LoVo (cell line): ENCODE measurements around the gene LIPC.

ENCODE experiments used
- DNase-seq: peaks from one replicate; pipeline ENCODE4 v3.0.0-alpha.2; 2016; ENCODE audit warnings: low spot score

Gene LIPC

DNA sequence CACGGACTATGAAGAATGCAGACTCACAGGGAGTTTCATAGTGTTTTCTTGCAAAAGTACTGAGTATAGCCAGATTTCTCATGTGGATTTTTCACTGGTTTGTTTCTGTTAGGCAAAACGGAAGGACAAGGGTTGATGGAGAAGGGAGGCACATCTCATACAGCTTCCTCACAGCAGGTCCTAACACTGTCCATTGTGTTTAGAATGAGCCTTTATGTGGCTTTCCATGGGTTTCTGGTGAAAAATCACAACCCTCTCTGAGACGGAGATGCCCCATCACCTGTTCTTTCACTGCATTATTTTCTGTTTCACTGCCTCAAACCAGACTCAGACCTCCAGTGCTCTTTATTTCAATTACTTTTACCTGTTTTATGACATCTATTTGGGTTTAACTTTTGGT lies 25.0 kb upstream of the LIPC start:
- DNase-seq, result no peak

DNA sequence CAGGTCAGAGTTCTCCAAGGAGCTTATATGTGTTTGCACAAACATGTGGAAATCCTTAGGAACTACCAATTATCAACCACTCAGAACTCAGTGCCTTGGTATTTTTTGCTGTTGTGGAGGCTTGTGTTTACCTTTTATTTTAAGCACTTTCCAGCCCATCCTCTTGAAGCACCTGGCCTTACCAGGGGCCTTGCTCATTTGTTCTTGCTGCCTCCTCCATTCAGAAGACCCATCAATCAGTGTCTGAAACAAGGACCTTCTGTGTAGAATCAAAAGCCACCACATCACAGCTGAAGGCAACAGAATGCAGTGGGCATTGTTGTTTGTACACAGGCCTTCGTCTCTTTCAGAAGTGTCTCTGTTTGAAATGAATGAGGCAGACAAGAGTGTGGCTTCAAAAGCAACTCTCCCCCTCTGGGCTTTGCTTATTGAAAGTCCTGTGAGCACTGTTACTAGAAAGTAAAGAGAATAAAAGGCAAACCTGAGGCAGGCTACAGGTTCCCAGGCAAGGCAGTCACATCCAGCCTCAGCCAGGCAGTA lies 24.5 kb upstream of the LIPC start:
- DNase-seq, result no peak

DNA sequence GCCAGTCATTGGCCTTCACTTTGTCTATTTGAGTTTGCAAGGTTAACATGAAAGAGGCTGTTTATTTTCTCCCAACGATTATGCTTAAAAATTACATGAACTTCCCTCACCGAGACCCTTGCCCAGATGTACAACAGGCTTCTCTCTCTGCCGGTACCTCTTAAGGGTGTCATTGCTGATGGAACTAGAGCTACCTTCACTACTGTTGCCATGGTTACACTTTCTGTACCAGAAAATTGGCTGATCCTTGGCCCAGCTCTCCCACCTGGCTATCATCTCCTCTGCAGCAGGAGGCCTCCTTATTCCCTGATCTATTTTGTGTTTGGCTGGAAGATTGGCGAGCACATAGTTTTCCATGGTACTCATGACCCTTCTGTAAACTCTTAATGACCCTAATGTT lies 24.0 kb upstream of the LIPC start:
- DNase-seq, result no peak

- no peak for DNase-seq
Measured at GRCh38 chr15:58409861-58410260, 21.9 kb upstream of the LIPC start.

DNA sequence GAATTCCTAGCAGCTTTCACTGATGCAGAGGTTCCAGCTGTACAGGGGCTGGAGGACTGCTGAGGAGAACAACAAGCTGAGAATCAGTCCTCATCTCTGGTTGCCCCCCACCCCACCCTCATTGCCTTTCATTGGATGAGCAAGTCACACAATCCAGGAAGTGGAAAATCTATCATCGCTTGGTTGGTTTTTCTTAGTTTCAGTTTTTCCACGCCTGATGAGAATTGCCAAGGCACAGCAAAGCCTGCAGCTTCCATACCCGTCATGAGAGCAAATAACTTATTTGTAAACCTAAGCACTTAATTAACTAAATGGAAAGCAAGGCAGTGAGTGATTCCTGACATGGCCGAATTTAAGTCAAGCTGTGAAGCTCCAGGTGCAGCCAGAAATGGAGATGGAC lies 21.4 kb upstream of the LIPC start:
- no peak for DNase-seq

DNA sequence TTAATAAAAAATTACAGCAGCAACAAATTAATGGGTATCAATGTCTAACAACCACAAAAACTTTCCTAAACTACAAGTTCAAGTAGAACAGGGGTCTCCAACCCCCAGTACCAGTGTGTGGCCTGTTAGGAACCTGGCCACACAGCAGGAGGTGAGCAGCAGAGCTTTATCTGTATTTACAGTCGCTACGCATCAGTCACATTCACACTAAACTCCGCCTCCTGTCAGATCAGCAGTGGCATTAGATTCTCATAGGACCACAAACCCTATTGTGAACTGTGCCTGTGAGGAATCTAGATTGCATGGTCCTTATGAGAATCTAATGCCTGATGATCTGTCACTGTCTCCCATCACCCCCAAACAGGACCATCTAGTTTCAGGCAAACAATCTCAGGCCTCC lies 18.5 kb upstream of the LIPC start:
- DNase-seq, result no peak

DNA sequence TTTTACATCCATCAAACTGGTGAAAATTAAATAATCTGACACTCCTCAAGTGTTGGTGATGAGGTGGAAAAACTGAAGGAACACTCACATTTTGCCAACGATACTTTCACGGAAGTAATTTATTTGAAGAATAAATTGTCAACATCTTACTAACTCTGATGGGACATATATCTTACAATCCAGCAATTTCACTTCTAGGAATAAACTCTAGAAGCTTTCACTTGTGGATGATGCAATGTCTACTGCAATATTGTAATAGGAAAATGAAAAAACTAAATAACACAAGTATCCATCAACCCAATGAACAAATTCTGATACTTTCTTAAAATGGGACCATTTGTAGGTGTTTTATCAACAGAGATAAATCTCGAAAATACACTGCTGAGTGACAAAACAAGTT lies 16.2 kb upstream of the LIPC start:
- no peak for DNase-seq

DNA sequence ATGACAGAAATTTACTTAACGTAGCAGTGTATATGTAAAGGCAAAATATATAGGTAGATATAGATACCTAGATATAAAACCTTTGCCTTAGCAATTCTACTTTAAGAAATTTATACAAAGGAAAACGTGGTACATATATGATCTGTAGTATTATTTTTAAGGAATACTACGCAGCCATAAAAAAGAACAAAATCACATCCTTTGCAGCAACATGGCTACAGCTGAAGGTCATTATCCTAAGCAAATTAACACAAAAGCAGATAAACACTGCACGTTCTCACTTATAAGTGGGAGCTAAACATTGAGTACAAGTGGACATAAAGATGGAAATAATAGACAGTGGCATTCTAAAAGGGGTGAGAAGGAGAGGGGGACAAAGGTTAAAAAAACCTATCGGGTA lies 14.8 kb upstream of the LIPC start:
- no peak for DNase-seq

DNA sequence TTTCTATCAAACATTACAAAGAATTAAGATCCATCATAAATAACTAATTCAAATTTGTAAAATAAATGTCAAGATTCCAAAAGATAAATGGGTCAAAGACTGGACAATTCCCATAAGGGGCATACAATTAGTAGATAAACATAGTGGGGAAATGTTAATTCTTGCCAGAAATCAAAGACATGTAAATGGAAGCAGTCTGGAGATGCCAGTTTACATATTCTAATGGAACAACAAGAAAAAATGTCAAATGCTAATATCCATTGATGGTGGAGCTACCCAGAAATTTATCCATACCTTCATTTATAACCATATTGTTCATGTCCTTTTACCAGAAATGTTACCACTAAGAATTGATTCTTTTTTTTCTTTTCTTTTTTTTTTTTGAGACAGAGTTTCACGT lies 13.7 kb upstream of the LIPC start:
- DNase-seq, result no peak

- DNase-seq, result no peak
Measured at GRCh38 chr15:58419803-58420524, 11.8 kb upstream of the LIPC start.

DNA sequence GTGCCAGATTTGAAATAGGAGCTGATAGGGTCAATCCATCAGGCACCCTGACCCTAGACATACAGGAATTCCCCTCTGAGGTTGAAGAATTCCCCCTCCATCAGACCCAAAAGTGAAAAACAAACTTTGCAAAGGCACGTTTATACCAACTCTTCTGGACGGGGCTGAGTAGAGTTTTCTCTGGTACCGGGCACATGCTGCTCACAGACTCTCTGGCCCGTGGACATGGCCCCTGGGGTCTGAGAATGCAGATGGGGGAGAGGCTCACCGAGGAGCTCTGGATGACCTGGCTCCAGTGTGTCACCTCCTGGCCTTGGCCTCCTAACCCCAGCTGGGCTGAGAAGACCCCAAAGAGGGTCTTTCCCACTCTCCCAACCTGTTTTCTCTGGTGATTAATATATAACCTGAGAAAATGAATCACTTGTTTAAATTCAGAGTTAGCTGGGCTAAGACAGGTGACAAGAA lies 11.2 kb upstream of the LIPC start:
- DNase-seq, result no peak

GRCh38 chr15:58423205-58423604 lies 8.6 kb upstream of the LIPC start:
- no peak for DNase-seq

DNA sequence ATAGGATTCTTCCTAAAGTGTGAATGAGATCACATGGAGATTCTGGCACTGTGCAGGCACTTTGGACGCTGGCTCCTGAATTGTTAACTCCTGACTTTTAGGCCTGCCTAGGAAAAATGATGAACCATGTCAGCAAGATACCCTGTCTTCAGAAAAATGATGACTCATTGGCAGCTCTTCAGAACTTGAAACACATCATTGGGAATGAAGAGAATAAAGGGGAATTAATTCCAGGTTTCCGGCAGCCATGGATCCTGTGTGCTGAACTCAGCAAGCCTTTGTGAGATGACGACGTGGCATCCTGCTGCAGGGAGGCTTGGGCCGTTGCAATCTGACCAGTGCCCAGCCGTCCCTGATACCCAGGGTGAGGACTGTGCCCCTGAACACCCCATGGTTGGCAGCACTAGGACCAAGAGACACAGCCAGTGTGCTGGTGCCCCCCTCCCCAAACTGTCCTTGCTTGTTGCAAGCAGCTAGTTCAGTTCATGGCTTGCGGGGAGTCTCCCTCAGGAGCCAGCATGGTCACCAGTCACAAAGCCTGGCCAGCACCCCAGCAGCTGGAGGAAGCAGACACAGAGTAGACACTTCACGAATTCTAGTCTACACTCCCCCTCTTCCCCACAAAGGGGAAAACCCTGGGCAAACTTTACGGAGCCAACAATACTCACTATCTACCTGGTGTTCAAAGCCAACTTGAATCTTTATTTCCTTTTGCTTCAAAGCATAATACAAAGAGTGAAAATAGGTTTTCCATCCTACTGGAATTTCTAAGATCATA lies 7.8 kb upstream of the LIPC start:
- DNase-seq, result no peak

DNA sequence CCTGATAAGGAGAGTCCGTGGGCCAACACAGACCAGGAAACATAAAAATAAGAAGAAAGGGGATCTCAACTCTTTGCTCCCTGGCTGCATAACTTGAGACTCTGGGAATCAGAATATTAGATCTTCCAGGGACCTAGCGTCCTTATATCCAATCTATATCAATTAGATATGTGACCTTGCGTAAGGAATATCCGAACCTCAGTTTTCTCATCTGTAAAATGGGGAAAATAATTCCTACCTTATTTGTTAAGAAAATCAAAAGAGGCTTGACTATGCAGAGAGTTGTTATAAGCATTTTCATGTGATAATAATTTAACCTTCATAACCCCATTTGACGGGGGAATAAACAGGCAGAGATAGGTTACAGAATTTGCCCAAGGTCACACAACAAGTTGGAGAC lies 7.1 kb upstream of the LIPC start:
- DNase-seq, result no peak

DNA sequence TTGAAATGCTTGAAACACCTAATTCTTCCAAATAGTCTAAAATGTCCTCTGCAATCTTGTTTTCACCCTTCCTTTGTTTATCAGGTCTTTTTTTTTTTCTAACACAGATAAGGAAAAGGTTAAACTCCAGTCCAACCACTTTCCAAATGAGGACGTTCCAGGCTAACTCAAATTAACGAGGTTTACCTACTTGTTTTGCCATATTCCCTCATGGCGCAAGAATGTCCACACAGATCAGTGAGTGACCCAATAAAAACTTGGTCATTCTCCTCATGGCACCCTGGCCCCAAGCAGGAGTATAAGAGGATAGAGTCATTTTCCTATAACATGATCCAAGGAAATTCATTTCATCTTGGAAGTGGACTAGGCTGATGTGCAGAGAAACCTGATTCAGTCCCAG lies 6.6 kb upstream of the LIPC start:
- no peak for DNase-seq

DNA sequence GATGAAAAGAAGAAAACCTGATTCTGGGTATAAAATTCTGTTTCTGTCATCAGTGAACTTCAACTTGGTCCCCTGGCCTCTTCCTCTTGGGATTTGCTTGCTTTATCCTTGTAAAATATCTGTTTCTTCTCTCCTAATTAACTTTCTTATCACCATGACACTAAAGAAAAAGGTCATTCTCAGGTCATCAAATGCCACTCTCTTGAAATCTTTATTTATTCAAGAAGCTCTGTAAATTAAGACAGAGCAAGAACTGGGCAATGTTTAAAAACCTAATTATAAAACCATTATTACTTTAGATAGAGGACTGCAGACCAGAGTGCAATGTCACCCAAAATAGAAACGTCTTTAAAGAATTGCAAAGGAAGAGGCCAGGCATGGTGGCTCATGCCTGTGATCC lies 6.0 kb upstream of the LIPC start:
- DNase-seq, result no peak

- no peak for DNase-seq
Measured at GRCh38 chr15:58426501-58426900, 5.3 kb upstream of the LIPC start.

DNA sequence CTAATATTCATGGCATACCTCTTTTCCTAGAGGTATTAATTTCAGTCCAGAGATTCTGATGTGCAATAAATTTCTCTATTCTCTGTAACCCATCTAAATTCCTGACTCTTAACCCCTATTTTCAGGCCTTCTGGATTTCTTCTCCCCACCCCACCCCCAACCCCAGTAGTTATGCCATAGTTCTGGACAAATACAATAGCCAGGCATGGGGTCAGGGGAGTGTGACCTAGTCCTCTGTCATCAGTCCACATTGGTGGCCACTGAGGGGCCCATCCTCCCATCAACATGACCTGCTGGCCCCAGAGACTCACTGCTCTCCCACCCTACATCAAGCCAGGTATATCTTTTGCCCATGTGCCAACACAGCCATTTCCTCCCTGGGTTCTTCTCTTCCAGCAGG lies 3.8 kb upstream of the LIPC start:
- no peak for DNase-seq

- no peak for DNase-seq
Measured at GRCh38 chr15:58430224-58430787, 1.5 kb upstream of the LIPC start.

- no peak for DNase-seq
Measured at GRCh38 chr15:58432401-58432800, 610 bp downstream of the LIPC start.

GRCh38 chr15:58433597-58434333 lies 2.0 kb downstream of the LIPC start:
- no peak for DNase-seq

GRCh38 chr15:58434334-58434875 lies 2.6 kb downstream of the LIPC start:
- no peak for DNase-seq
